Liver (tissue), 9 donors: ENCODE measurements around the gene GCLC. TPM values are rescaled to one million over a fixed set of nuclear protein-coding genes. Genes with fewer than 3 reads are reported as not detected.

Experiments
- DNase-seq: peaks from one replicate; pipeline ENCODE4 v3.0.0-alpha.2; 2017; ENCODE audit warnings: low spot score
- H3K27ac ChIP-seq, 2 donors: one replicate each; pipeline ENCODE4 v1.7.0; 2013; ENCODE audit warnings: inconsistent platforms in 2 of 2, low read length in 2 of 2, control low read depth in 1 of 2, low read depth in 1 of 2, mild to moderate bottlenecking in 1 of 2
- H3K27me3 ChIP-seq, 4 donors: one replicate each; pipeline versions ENCODE4 v1.6.1 to v1.7.0; 2013; ENCODE audit warnings: low read length in 3 of 4, inconsistent platforms in 1 of 4, mild to moderate bottlenecking in 1 of 4, moderate library complexity in 1 of 4; ENCODE audit not compliant: control insufficient read depth in 4 of 4, insufficient read depth in 4 of 4
- H3K36me3 ChIP-seq, 4 donors: one replicate each; pipeline versions ENCODE4 v1.6.1 to v1.7.0; 2013; ENCODE audit warnings: low read length in 3 of 4, mild to moderate bottlenecking in 3 of 4, low read depth in 1 of 4, moderate library complexity in 1 of 4; ENCODE audit not compliant: control insufficient read depth in 4 of 4, insufficient read depth in 3 of 4
- H3K4me1 ChIP-seq, 4 donors: one replicate each; pipeline versions ENCODE4 v1.6.1 to v1.7.0; 2013; ENCODE audit warnings: low read length in 3 of 4, mild to moderate bottlenecking in 3 of 4, moderate library complexity in 1 of 4; ENCODE audit not compliant: control insufficient read depth in 4 of 4, insufficient read depth in 4 of 4
- H3K4me3 ChIP-seq, 3 donors: one replicate each; pipeline versions ENCODE4 v1.6.1 to v1.7.0; 2013; ENCODE audit warnings: low read length in 3 of 3, control low read depth in 1 of 3, low read depth in 1 of 3, mild to moderate bottlenecking in 1 of 3
- H3K9ac ChIP-seq, 2 donors: one replicate each; pipeline ENCODE4 v1.7.0; 2013; ENCODE audit warnings: low read length in 2 of 2, mild to moderate bottlenecking in 2 of 2, moderate library complexity in 2 of 2, control low read depth in 1 of 2, low read depth in 1 of 2
- H3K9me3 ChIP-seq, 4 donors: one replicate each; pipeline versions ENCODE4 v1.6.1 to v1.7.0; 2013; ENCODE audit warnings: low read length in 3 of 4; ENCODE audit not compliant: control insufficient read depth in 4 of 4
- CTCF ChIP-seq: fragments of 150-350 bp; IDR thresholded peaks from 2 replicates; pipeline ENCODE4 v1.5.1; 2017; ENCODE audit warnings: improper control_type of control experiment, low read depth, low read length; ENCODE audit not compliant: missing input control
- EGR1 ChIP-seq, 2 donors: IDR thresholded peaks; 2 replicates each; pipeline ENCODE4 v1.6.1; 2016 to 2018; ENCODE audit warnings: antibody characterized with exemption in 2 of 2, low read depth in 2 of 2
- FOXA1 ChIP-seq: IDR thresholded peaks from 2 replicates; pipeline ENCODE4 v1.6.1; 2016; ENCODE audit warnings: antibody characterized with exemption
- FOXA2 ChIP-seq: IDR thresholded peaks from 2 replicates; pipeline ENCODE4 v1.6.1; 2016; ENCODE audit warnings: antibody characterized with exemption
- GABPA ChIP-seq, 2 donors: IDR thresholded peaks in 1 of 2; conservative IDR thresholded peaks in 1 of 2; 2 replicates each; pipeline ENCODE4 v1.6.1; 2016; ENCODE audit warnings: antibody characterized with exemption in 2 of 2, mild to moderate bottlenecking in 1 of 2, moderate library complexity in 1 of 2
- HNF4A ChIP-seq, 2 donors: conservative IDR thresholded peaks; 2 replicates each; pipeline ENCODE4 v1.6.1; 2016; ENCODE audit warnings: antibody characterized with exemption in 2 of 2, mild to moderate bottlenecking in 2 of 2
- HNF4G ChIP-seq: IDR thresholded peaks from 2 replicates; pipeline ENCODE4 v1.6.1; 2016; ENCODE audit warnings: antibody characterized with exemption
- JUND ChIP-seq, 2 donors: IDR thresholded peaks; 2 replicates each; pipeline ENCODE4 v1.6.1; 2016; ENCODE audit warnings: antibody characterized with exemption in 2 of 2
- NR2F2 ChIP-seq: IDR thresholded peaks from 2 replicates; pipeline ENCODE4 v1.6.1; 2016; ENCODE audit warnings: antibody characterized with exemption
- RAD21 ChIP-seq, 2 donors: IDR thresholded peaks; 2 replicates each; pipeline ENCODE4 v1.6.1; 2016; ENCODE audit warnings: antibody characterized with exemption in 2 of 2, mild to moderate bottlenecking in 2 of 2
- RXRA ChIP-seq, 2 donors: IDR thresholded peaks; 2 replicates each; pipeline ENCODE4 v1.6.1; 2017 to 2018; ENCODE audit warnings: antibody characterized with exemption in 2 of 2, mild to moderate bottlenecking in 1 of 2
- SP1 ChIP-seq: IDR thresholded peaks from 2 replicates; pipeline ENCODE4 v1.6.1; 2018; ENCODE audit warnings: antibody characterized with exemption, mild to moderate bottlenecking
- YY1 ChIP-seq: IDR thresholded peaks from 2 replicates; pipeline ENCODE4 v1.6.1; 2016; ENCODE audit warnings: antibody characterized with exemption, mild to moderate bottlenecking
- WGBS: extraction: QIAGEN DNeasy Blood & Tissue Kit; methylation state at CpG from one replicate; pipeline ENCODE4 v1.1.7; 2013; 5-methylcytosine and 5-hydroxymethylcytosine counted together
- polyA plus RNA-seq, 2 donors: library from polyadenylated mRNA; stranded (reverse) in 1 of 2; unstranded in 1 of 2; fragments of 200-250 nt in 1 of 2; fragments of >200 nt in 1 of 2; fragmentation: Nextera tagmentation in 1 of 2; extraction: Ambion mirVana in 1 of 2; gene quantifications; one replicate each; pipeline versions ENCODE4 v1.2.1 to v1.2.3, GENCODE V29; 2013 to 2015
- total RNA-seq, 2 donors: library from RNA; depleted of rRNA; stranded (reverse); fragments of >200 nt; gene quantifications; one replicate each; pipeline ENCODE4 v1.2.3, GENCODE V29; 2014
- TF ChIP-seq, protein P1 (sequence below): IDR thresholded peaks from 2 replicates; pipeline ENCODE4 v1.6.1; 2016; ENCODE audit warnings: antibody characterized with exemption, mild to moderate bottlenecking
- TF ChIP-seq, protein P2 (sequence below): IDR thresholded peaks from 2 replicates; pipeline ENCODE4 v1.6.1; 2016; ENCODE audit warnings: antibody characterized with exemption
- TF ChIP-seq, protein P3 (sequence below): IDR thresholded peaks from 2 replicates; pipeline ENCODE4 v1.6.1; 2016; ENCODE audit warnings: antibody characterized with exemption
- donor health status: healthy.
- donor health status: healthy.
- donor health status: healthy.
- donor health status: healthy.
- donor health status: healthy.

GCLC gene
- total and polyA plus RNA-seq, 4 donors: 28.6 to 135 (median 79.8) TPM

GRCh38 chr6:53518862-53519261 is 26.0 kb downstream of the GCLC start:
- H3K4me1 ChIP-seq: peaks cover 1 to 44% (median 37%) of the 10 kb centered on the region in 4 donors
- no peaks in the 10 kb centered on the region for H3K9me3 ChIP-seq
- WGBS: 73% methylated on average over 1 of the region's 1 CpG
- no peak overlapping the region for H3K9ac ChIP-seq
- peaks cover 0 to 13% (median 11%) of the 10 kb centered on the region in 4 donors for H3K36me3 ChIP-seq
- H3K27ac ChIP-seq: no peak overlapping the region
- no peak overlapping the region for H3K4me3 ChIP-seq
- no peak for TF ChIP-seq EGR1 (IDR thresholded peaks at IDR 0.05; ENCODE audit: low read depth in 2 of 2)
- TF ChIP-seq SP1: no peak
- no peak for TF ChIP-seq HNF4G
- TF ChIP-seq GABPA (IDR thresholded peaks at IDR 0.05 in 1 of 2, conservative IDR thresholded peaks at IDR 0.05 in 1 of 2): no peak
- TF ChIP-seq JUND (IDR thresholded peaks at IDR 0.05): no peak
- TF ChIP-seq FOXA2: no peak
- no peak for TF ChIP-seq FOXA1
- TF ChIP-seq, protein P1, sequence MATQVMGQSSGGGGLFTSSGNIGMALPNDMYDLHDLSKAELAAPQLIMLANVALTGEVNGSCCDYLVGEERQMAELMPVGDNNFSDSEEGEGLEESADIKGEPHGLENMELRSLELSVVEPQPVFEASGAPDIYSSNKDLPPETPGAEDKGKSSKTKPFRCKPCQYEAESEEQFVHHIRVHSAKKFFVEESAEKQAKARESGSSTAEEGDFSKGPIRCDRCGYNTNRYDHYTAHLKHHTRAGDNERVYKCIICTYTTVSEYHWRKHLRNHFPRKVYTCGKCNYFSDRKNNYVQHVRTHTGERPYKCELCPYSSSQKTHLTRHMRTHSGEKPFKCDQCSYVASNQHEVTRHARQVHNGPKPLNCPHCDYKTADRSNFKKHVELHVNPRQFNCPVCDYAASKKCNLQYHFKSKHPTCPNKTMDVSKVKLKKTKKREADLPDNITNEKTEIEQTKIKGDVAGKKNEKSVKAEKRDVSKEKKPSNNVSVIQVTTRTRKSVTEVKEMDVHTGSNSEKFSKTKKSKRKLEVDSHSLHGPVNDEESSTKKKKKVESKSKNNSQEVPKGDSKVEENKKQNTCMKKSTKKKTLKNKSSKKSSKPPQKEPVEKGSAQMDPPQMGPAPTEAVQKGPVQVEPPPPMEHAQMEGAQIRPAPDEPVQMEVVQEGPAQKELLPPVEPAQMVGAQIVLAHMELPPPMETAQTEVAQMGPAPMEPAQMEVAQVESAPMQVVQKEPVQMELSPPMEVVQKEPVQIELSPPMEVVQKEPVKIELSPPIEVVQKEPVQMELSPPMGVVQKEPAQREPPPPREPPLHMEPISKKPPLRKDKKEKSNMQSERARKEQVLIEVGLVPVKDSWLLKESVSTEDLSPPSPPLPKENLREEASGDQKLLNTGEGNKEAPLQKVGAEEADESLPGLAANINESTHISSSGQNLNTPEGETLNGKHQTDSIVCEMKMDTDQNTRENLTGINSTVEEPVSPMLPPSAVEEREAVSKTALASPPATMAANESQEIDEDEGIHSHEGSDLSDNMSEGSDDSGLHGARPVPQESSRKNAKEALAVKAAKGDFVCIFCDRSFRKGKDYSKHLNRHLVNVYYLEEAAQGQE: no peak
- TF ChIP-seq RXRA (IDR thresholded peaks at IDR 0.05): no peak
- TF ChIP-seq CTCF: no peak
- TF ChIP-seq, protein P2, sequence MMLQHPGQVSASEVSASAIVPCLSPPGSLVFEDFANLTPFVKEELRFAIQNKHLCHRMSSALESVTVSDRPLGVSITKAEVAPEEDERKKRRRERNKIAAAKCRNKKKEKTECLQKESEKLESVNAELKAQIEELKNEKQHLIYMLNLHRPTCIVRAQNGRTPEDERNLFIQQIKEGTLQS: no peak
- TF ChIP-seq YY1: no peak
- no peak for TF ChIP-seq NR2F2
- no peak for TF ChIP-seq RAD21 (IDR thresholded peaks at IDR 0.05)
- DNase-seq: no peak
- no peaks in the 10 kb centered on the region for H3K27me3 ChIP-seq

GRCh38 chr6:53517021-53517420 is 27.9 kb downstream of the GCLC start:
- no peak overlapping the region for H3K4me3 ChIP-seq
- TF ChIP-seq HNF4A (conservative IDR thresholded peaks at IDR 0.05) (peak in 1 of 2 donors; percentile 6), SP1 (no peak), JUND (IDR thresholded peaks at IDR 0.05) (peak in 1 of 2 donors; percentile 24)
- TF ChIP-seq, protein P3, sequence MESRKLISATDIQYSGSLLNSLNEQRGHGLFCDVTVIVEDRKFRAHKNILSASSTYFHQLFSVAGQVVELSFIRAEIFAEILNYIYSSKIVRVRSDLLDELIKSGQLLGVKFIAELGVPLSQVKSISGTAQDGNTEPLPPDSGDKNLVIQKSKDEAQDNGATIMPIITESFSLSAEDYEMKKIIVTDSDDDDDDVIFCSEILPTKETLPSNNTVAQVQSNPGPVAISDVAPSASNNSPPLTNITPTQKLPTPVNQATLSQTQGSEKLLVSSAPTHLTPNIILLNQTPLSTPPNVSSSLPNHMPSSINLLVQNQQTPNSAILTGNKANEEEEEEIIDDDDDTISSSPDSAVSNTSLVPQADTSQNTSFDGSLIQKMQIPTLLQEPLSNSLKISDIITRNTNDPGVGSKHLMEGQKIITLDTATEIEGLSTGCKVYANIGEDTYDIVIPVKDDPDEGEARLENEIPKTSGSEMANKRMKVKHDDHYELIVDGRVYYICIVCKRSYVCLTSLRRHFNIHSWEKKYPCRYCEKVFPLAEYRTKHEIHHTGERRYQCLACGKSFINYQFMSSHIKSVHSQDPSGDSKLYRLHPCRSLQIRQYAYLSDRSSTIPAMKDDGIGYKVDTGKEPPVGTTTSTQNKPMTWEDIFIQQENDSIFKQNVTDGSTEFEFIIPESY: no peak
- no peak overlapping the region for H3K9ac ChIP-seq
- no peak overlapping the region for H3K27ac ChIP-seq
- no peak for DNase-seq
- no peaks in the 10 kb centered on the region for H3K9me3 ChIP-seq
- peaks cover 0 to 13% (median 12%) of the 10 kb centered on the region in 4 donors for H3K36me3 ChIP-seq
- H3K27me3 ChIP-seq: no peaks in the 10 kb centered on the region
- WGBS: 55% methylated on average over 2 of the region's 2 CpGs
- H3K4me1 ChIP-seq: peaks cover 1 to 56% (median 52%) of the 10 kb centered on the region in 4 donors
